ENCODE measurements around the gene ASB13.

ASB13 gene

GRCh38 chr10:5666008-5666840, at the start of gene ASB13:
Gene ASB13, minus strand, starts transcription at chr10:5666595. Its CDS starts 44 bp downstream, at chr10:5666551.
- no peak within 1 kb of the TSS for H3K27ac ChIP-seq (ENCODE audit: low read length)
- no peaks in the 10 kb centered on the region for H3K79me2 ChIP-seq (ENCODE audit: low read length)
- peaks cover 5% of the 10 kb centered on the region; the same call in 1 of the 2 replicates for H3K4me1 ChIP-seq (ENCODE audit: low read length)
- H3K36me3 ChIP-seq (replicated peaks; ENCODE audit: insufficient read depth, low read length), result no peaks in the 10 kb centered on the region
- peak; percentile 52 for DNase-seq
- no peaks in the 10 kb centered on the region for H3F3A ChIP-seq (ENCODE audit: insufficient read depth, low read length)
- TF ChIP-seq EZH2phosphoT487 (IDR thresholded peaks at IDR 0.05; ENCODE audit: low read length), result no peak
- peak; percentile 11; the same call in 1 of the 2 replicates for TF ChIP-seq CTCF (IDR thresholded peaks at IDR 0.05; ENCODE audit: low read length)
- H4K20me1 ChIP-seq (ENCODE audit: insufficient read depth, low read length), result no peaks in the 10 kb centered on the region
- no peaks in the 10 kb centered on the region; the same call in 1 of the 2 replicates for H3K27me3 ChIP-seq (replicated peaks; ENCODE audit: insufficient read depth, low read length)
- no peaks in the 10 kb centered on the region for H3K9me2 ChIP-seq (replicated peaks; ENCODE audit: insufficient read depth, low read length)
- peak within 1 kb of the TSS; percentile 53; the same call in 1 of the 2 replicates for H3K9ac ChIP-seq (ENCODE audit: low read length)
- H3K4me3 ChIP-seq (ENCODE audit: low read length), result peak within 1 kb of the TSS; percentile 71
- peak within 1 kb of the TSS; percentile 96 for H3K4me2 ChIP-seq (ENCODE audit: low read depth, low read length)
- H2AFZ ChIP-seq (ENCODE audit: low read length), result peak within 1 kb of the TSS; percentile 90
- no peaks in the 10 kb centered on the region for H3K9me3 ChIP-seq (replicated peaks; ENCODE audit: insufficient read depth, low read length)

- Histone ChIP-seq H3K9me2 (replicated peaks; ENCODE audit: insufficient read depth, low read length) (no peaks in the 10 kb centered on the region), H3K79me2 (ENCODE audit: low read length) (peaks cover 94% of the 10 kb centered on the region), H3K9me3 (replicated peaks; ENCODE audit: insufficient read depth, low read length) (no peaks in the 10 kb centered on the region), H3K27me3 (replicated peaks; ENCODE audit: insufficient read depth, low read length) (no peaks in the 10 kb centered on the region), H3K4me2 (ENCODE audit: low read depth, low read length) (no peak overlapping the region), H3K4me1 (ENCODE audit: low read length) (no peaks in the 10 kb centered on the region), H3K4me3 (ENCODE audit: low read length) (no peak overlapping the region), H4K20me1 (ENCODE audit: insufficient read depth, low read length) (peaks cover 23% of the 10 kb centered on the region; the same call in 1 of the 2 replicates), H3K36me3 (replicated peaks; ENCODE audit: insufficient read depth, low read length) (no peaks in the 10 kb centered on the region), H3K27ac (ENCODE audit: low read length) (no peak overlapping the region), H3K9ac (ENCODE audit: low read length) (no peak overlapping the region), H2AFZ (ENCODE audit: low read length) (no peak overlapping the region), H3F3A (ENCODE audit: insufficient read depth, low read length) (no peaks in the 10 kb centered on the region)
- TF ChIP-seq CTCF (IDR thresholded peaks at IDR 0.05; ENCODE audit: low read length), result no peak
- TF ChIP-seq EZH2 (optimal IDR thresholded peaks at IDR 0.05; ENCODE audit: low read depth, low read length), result no peak
- TF ChIP-seq EZH2phosphoT487 (IDR thresholded peaks at IDR 0.05; ENCODE audit: low read length), result no peak
- no peak for DNase-seq
These were observed 45.2 kb upstream of the ASB13 start for GRCh38 chr10:5711642-5712041.

GRCh38 chr10:5710859-5711258, 44.5 kb upstream of the ASB13 start:
- DNase-seq, result no peak
- H3K27ac ChIP-seq (ENCODE audit: low read length), result no peak overlapping the region
- no peaks in the 10 kb centered on the region for H3K9me2 ChIP-seq (replicated peaks; ENCODE audit: insufficient read depth, low read length)
- H3K9ac ChIP-seq (ENCODE audit: low read length), result no peak overlapping the region
- no peak for TF ChIP-seq CTCF (IDR thresholded peaks at IDR 0.05; ENCODE audit: low read length)
- peaks cover 26% of the 10 kb centered on the region; the same call in 1 of the 2 replicates for H4K20me1 ChIP-seq (ENCODE audit: insufficient read depth, low read length)
- H3K27me3 ChIP-seq (replicated peaks; ENCODE audit: insufficient read depth, low read length), result no peaks in the 10 kb centered on the region
- H3K4me2 ChIP-seq (ENCODE audit: low read depth, low read length), result no peak overlapping the region
- no peaks in the 10 kb centered on the region for H3K9me3 ChIP-seq (replicated peaks; ENCODE audit: insufficient read depth, low read length)
- no peak overlapping the region for H3K4me3 ChIP-seq (ENCODE audit: low read length)
- H3K36me3 ChIP-seq (replicated peaks; ENCODE audit: insufficient read depth, low read length), result no peaks in the 10 kb centered on the region
- H3K4me1 ChIP-seq (ENCODE audit: low read length), result no peaks in the 10 kb centered on the region
- no peak overlapping the region for H2AFZ ChIP-seq (ENCODE audit: low read length)
- H3K79me2 ChIP-seq (ENCODE audit: low read length), result peaks cover 95% of the 10 kb centered on the region
- no peaks in the 10 kb centered on the region for H3F3A ChIP-seq (ENCODE audit: insufficient read depth, low read length)
